Measurements from ENCODE around the gene SSTR3.

The SSTR3 gene

GRCh38 chr22:37163575-37164504 lies 48.4 kb downstream of the SSTR3 start:
- FAIRE-seq: no peak

GRCh38 chr22:37163096-37163489 lies 49.2 kb downstream of the SSTR3 start:
- no peak for FAIRE-seq

GRCh38 chr22:37162221-37163095 lies 49.8 kb downstream of the SSTR3 start:
- FAIRE-seq: no peak

DNA sequence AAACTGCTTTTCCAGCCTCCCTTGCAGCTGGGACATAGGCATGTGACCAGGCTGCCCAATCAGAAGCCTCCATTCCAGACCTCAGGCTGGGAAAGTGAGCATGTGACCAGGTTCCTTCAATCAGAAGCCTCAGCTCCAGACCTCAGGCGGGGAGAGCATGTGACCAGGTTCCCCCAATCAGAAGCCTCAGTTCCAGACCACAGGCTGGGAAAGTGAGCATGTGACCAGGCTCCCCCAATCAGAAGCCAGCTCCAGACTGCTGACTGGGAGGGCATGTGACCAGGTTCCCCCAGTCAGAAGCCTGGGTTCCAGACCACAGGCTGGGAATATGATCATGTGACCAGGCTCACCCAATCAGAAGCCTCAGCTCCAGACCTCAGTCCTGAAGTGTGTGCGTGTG lies 50.8 kb downstream of the SSTR3 start:
- no peak for FAIRE-seq

- FAIRE-seq: no peak
These were observed 52.2 kb downstream of the SSTR3 start for GRCh38 chr22:37160027-37160426.

DNA sequence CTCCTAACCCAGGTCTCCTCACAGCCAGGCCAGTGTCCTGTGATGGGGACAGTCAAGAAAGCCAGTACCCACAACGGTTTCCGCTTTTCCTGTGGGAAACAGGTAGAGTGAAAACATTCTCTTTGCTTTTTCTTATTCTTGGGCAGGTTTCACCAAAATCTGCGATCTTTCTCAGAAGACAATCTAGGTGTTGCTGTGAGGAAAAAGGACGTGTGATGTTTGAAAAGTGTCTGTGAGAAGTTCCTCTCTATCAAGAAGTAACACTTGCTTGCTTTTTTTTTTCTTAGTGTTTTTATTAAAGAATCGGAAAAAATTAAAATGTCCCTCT lies 53.4 kb downstream of the SSTR3 start:
- no peak for FAIRE-seq

- FAIRE-seq: no peak
These were observed 54.6 kb downstream of the SSTR3 start for GRCh38 chr22:37157516-37158285.

DNA sequence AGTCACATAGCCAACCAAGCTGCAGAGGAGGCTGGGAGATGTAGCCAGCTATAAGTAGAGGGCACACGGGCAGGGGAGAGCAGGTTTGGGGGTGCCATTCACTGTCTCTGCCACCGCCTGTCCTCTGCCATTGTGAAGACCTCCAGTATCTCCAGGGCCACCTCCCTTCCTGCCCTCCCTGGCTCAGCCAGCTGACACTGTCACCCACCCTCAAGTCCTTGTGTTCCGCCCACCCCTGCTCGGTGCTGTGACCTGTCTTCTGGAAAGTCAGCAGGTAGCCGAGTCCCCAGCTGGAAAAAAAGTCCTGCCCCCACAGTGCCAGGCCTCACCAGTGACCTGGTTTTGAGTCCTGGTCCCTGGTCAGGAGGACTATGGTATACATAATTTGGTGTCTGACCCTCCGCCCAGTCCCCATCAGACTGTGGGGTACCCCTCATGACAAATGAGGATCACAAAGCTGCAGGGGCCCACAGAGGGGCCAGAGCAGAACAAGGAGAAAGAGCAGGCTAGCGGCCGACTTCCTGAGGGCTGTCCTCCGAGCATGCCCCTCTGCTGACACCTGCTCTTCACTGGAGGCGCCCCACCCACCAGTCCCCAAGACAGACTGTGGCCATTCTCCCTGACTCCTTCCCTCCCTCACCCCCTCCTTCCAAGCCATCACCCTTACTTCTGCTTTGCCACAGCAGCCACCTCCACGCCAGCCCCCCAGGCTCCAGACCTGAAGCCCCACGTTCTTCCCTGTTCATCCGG lies 55.4 kb downstream of the SSTR3 start:
- no peak for FAIRE-seq

DNA sequence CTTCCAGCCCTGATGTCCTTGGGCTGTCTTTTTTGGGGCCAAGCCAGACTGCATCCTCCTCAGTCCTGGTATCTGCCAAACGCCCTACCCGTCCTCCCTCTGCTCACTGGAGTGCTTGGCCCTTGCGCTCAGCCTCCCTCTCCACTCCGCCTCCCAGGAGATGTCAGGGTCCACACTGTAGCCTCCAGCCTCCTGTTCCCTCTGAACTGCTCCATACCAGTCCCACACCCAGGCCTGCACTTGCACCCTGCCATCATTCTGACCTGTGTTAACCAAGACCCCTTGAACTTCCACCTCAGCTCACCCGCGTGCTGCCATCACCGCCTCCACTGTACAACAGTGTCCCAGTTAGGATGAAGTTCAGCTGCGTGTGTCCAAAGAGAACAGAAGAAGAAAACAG lies 56.3 kb downstream of the SSTR3 start:
- FAIRE-seq: no peak

GRCh38 chr22:37154925-37155712 lies 57.2 kb downstream of the SSTR3 start:
- no peak for FAIRE-seq
